Loucy (cell line): ENCODE data around the gene ZNF385C.

Experiments used
- EZH2phosphoT487 ChIP-seq: fragments of 200-600 bp; IDR thresholded peaks from 2 replicates; pipeline ENCODE4 v1.6.1; 2018; ENCODE audit warnings: antibody characterized with exemption, mild to moderate bottlenecking, moderate library complexity, borderline replicate concordance
- TF ChIP-seq, protein P1 (sequence below): fragments of 200-600 bp; sonication (generic); conservative IDR thresholded peaks from 2 replicates; pipeline ENCODE4 v1.5.1; 2014; ENCODE audit warnings: mild to moderate bottlenecking, antibody characterized with exemption, low read length

- TF ChIP-seq, protein P1, sequence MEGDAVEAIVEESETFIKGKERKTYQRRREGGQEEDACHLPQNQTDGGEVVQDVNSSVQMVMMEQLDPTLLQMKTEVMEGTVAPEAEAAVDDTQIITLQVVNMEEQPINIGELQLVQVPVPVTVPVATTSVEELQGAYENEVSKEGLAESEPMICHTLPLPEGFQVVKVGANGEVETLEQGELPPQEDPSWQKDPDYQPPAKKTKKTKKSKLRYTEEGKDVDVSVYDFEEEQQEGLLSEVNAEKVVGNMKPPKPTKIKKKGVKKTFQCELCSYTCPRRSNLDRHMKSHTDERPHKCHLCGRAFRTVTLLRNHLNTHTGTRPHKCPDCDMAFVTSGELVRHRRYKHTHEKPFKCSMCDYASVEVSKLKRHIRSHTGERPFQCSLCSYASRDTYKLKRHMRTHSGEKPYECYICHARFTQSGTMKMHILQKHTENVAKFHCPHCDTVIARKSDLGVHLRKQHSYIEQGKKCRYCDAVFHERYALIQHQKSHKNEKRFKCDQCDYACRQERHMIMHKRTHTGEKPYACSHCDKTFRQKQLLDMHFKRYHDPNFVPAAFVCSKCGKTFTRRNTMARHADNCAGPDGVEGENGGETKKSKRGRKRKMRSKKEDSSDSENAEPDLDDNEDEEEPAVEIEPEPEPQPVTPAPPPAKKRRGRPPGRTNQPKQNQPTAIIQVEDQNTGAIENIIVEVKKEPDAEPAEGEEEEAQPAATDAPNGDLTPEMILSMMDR = no peak
- TF ChIP-seq EZH2phosphoT487 = no peak
Observed at GRCh38 chr17:42061646-42062487, 36.4 kb downstream of the ZNF385C start.
